ENCODE data around the gene C16orf87. TPM values are rescaled to one million over a fixed set of nuclear protein-coding genes. Genes with fewer than 3 reads are reported as not detected.

C16orf87 gene
- total and polyA plus RNA-seq, 8 donors: 1.3 to 16.2 (median 3.9) TPM; not detected in 1

GRCh38 chr16:46830417-46830901 is 521 bp downstream of the C16orf87 start:
- Histone ChIP-seq H3K27me3 (no peaks in the 10 kb centered on the region), H3K36me3 (no peaks in the 10 kb centered on the region), H3K4me1 (peaks cover 0 to 27% (median 13%) of the 10 kb centered on the region in 4 donors), H3K9me3 (no peaks in the 10 kb centered on the region), H3K27ac (peak overlapping the region; percentile 87 to 97 (median 93)), H3K4me3 (peak overlapping the region; percentile 77 to 97 (median 92))
- intact Hi-C loops (cut with DNase I; ENCODE audit: low total_unique reads): no loop called here
- WGBS, 5 donors: 0 to 2% (median 1%) methylated on average over 20 to 45 of the region's 45 CpGs
- DNase-seq: peak; percentile 46 to 71
- no peak for TF ChIP-seq POLR2AphosphoS5 (IDR thresholded peaks at IDR 0.05)
- TF ChIP-seq, protein P1, sequence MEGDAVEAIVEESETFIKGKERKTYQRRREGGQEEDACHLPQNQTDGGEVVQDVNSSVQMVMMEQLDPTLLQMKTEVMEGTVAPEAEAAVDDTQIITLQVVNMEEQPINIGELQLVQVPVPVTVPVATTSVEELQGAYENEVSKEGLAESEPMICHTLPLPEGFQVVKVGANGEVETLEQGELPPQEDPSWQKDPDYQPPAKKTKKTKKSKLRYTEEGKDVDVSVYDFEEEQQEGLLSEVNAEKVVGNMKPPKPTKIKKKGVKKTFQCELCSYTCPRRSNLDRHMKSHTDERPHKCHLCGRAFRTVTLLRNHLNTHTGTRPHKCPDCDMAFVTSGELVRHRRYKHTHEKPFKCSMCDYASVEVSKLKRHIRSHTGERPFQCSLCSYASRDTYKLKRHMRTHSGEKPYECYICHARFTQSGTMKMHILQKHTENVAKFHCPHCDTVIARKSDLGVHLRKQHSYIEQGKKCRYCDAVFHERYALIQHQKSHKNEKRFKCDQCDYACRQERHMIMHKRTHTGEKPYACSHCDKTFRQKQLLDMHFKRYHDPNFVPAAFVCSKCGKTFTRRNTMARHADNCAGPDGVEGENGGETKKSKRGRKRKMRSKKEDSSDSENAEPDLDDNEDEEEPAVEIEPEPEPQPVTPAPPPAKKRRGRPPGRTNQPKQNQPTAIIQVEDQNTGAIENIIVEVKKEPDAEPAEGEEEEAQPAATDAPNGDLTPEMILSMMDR (IDR thresholded peaks at IDR 0.05): no peak
- no peak for TF ChIP-seq EP300 (IDR thresholded peaks at IDR 0.05)
- no peak for TF ChIP-seq POLR2A (IDR thresholded peaks at IDR 0.05)

GRCh38 chr16:46828943-46829342 is 2.0 kb downstream of the C16orf87 start:
- Histone ChIP-seq H3K4me3 (no peak overlapping the region), H3K9me3 (no peaks in the 10 kb centered on the region), H3K4me1 (peaks cover 0 to 27% (median 13%) of the 10 kb centered on the region in 4 donors), H3K27ac (no peak overlapping the region), H3K36me3 (no peaks in the 10 kb centered on the region), H3K27me3 (no peaks in the 10 kb centered on the region)
- WGBS, 5 donors: 92 to 99% (median 97%) methylated on average over 2 of the region's 2 CpGs
- no peak for DNase-seq
- TF ChIP-seq, protein P1 (IDR thresholded peaks at IDR 0.05): no peak
- TF ChIP-seq POLR2A (IDR thresholded peaks at IDR 0.05): no peak
- no peak for TF ChIP-seq EP300 (IDR thresholded peaks at IDR 0.05)
- no peak for TF ChIP-seq POLR2AphosphoS5 (IDR thresholded peaks at IDR 0.05)
- intact Hi-C loops (cut with DNase I; ENCODE audit: low total_unique reads): no loop called here

DNA sequence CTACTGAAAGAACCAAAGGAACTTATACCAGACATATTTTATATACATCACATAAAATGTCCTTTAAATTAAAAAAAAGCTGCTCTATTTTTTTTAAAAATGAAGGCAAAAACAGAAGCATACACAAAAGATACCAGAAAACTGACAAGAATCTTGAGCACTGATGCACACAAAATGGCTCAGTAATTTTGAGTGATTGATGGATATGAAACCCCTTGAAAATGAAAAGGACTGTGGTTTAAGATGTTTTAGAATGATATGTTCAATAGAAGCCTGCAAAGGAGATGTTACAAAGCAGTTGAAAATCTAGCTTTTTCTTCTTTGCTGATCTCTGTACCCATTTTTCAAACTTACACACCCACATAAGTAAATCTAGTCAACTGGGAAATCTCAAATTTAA is 2.7 kb downstream of the C16orf87 start:
- DNase-seq: no peak
- no peak overlapping the region for H3K27ac ChIP-seq
- intact Hi-C loops (cut with DNase I; ENCODE audit: low total_unique reads): no loop called here
- H3K4me1 ChIP-seq: peaks cover 0 to 27% (median 13%) of the 10 kb centered on the region in 4 donors
- no peak for TF ChIP-seq POLR2A (IDR thresholded peaks at IDR 0.05)
- TF ChIP-seq POLR2AphosphoS5 (IDR thresholded peaks at IDR 0.05): no peak
- TF ChIP-seq, protein P1 (IDR thresholded peaks at IDR 0.05): no peak
- no peak for TF ChIP-seq EP300 (IDR thresholded peaks at IDR 0.05)
- H3K36me3 ChIP-seq: no peaks in the 10 kb centered on the region
- H3K4me3 ChIP-seq: no peak overlapping the region
- H3K27me3 ChIP-seq: no peaks in the 10 kb centered on the region
- H3K9me3 ChIP-seq: no peaks in the 10 kb centered on the region

- intact Hi-C loops (cut with DNase I; ENCODE audit: low total_unique reads): no loop called here
- H3K4me3 ChIP-seq: no peak overlapping the region
- 70 to 81% (median 77%) methylated on average over 3 of the region's 3 CpGs for WGBS, 5 donors
These were observed 4.3 kb downstream of the C16orf87 start for GRCh38 chr16:46826631-46827030.

More at GRCh38 chr16:46826631-46827030, 4.3 kb downstream of the C16orf87 start:
- no peaks in the 10 kb centered on the region for H3K36me3 ChIP-seq
- no peak overlapping the region for H3K27ac ChIP-seq
- TF ChIP-seq EP300 (IDR thresholded peaks at IDR 0.05): no peak
- no peak for TF ChIP-seq POLR2A (IDR thresholded peaks at IDR 0.05)
- TF ChIP-seq, protein P1 (IDR thresholded peaks at IDR 0.05): no peak
- TF ChIP-seq POLR2AphosphoS5 (IDR thresholded peaks at IDR 0.05): no peak
- no peak for DNase-seq
- no peaks in the 10 kb centered on the region for H3K9me3 ChIP-seq
- H3K27me3 ChIP-seq: no peaks in the 10 kb centered on the region
- H3K4me1 ChIP-seq: peaks cover 0 to 32% (median 12%) of the 10 kb centered on the region in 4 donors

All from stomach (tissue), 9 donors.